T-helper 2 cell treated with Interferon-gamma antibody and Interleukin-4, amounts not matched to agents 100 ng/mL and 5 ng/mL, for 36 hours (primary cell): ENCODE measurements around the gene MAPK8IP3. TPM values are rescaled to one million over a fixed set of nuclear protein-coding genes. Genes with fewer than 3 reads are reported as not detected.

Experiments used
- intact Hi-C: fragments of 100-400 bp; cut with micrococcal nuclease; formaldehyde crosslinking; loops from one replicate; pipeline ENCODE4 v1.15.1; 2023
- total RNA-seq: library from RNA; stranded (reverse); gene quantifications from 2 replicates; pipeline ENCODE4 v1.2.3, GENCODE V29; 2022

MAPK8IP3 gene
- total RNA-seq, 1 donor from 2014 or later: 89.1 TPM

DNA sequence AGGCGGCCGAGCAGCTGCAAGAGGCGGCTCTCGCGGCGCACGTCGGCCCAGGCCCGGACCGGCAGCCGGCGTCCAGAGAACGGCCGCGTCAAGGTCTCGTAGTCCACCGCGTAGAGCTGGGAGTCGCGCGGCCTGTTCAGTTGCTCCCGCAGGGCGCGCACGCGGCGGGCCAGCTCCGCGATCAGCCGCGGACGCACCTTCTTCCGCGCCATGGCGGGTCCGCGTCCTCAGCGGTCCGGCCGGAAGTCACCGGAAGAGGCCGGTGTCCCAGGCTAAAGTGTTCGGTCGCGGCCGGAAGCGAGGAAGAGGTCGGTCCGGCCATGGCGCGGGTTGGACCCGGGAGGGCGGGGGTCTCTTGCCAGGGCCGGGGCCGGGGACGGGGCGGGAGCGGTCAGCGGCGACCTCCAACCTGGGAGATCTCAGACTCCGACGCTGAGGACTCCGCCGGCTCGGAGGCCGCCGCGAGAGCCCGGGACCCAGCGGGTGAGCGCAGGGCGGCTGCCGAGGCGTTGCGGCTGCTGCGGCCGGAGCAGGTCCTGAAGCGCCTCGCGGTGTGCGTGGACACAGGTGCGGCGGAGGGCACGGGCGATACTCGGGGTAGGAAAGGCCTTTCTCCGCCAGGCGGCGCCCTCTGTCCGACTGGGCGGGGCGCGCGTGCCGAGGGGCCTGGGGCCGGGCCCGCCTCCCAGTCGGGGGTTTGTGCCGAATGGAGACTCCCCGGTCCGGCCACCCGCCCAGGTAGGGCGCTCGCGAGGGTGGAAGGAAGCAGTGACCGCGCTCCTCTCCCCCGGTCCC is 67.1 kb downstream of the MAPK8IP3 start, which contains the start of gene MRPS34:
TSS of gene MRPS34 (minus strand) at position 227 of the 795 bp plus-strand sequence. CDS start at position 212, 15 bp downstream.
- intact Hi-C loops: loop anchor here (1.0 to 5.0 kb wide), 4 partner anchors 9 to 353 kb away; partner anchors contain the start of genes MAPK8IP3, NDUFB10, NUBP2 and SPSB3

DNA sequence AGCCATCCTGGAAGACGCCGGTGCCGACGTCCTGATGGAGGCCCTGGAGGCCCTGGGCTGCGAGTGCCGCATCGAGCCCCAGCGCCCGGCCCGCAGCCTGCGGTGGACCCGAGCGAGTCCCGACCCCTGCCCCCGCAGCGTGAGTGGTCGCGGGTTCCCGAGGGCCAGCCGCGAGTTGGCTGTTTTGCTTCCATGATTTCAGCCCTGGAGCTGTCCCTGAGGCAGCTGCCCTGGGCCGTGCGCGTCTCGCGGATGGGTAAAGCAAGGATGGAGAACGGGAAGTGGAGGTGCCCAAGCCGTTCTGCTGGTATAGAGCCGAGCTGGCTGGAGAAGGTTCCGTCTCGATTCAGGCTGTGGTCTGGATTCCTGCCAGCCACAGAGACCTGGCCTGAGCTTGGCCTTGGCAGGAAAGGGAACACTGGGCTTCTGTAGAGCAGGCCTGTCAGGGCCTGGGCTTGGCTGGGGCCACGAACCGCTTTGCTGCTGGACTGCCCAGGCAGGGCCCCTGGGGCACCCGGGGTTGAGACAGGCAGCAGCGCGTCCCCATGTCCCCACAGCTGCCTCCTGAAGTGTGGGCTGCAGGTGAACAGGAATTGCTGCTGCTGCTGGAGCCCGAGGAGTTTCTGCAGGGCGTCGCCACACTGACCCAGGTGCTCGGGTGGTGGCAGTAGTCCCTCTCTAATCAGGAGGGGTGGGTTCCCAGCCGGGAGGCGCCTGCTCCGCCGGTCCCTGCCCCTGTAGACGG is 67.9 kb downstream of the MAPK8IP3 start:
- intact Hi-C loops: loop anchor here (1.0 to 5.0 kb wide), 3 partner anchors 8 to 183 kb away; partner anchors contain the start of genes MAPK8IP3, NDUFB10, NUBP2 and SPSB3

DNA sequence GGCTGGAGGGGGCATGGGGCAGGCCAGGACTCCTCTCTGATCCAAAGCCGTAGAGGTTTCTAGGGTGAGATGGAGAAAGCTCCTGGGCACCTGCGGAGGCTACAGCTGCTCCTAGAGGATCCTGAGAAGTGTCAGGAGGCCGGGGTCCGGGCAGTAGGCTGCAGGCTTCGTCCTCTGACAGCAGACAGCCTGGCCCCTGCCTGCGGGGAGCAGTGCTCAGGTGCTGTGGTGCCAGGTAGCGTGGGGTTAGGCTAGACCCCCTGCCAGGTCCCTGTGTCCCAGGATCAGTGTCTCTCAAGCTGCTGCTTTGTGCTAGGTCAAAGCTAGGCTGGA is 68.4 kb downstream of the MAPK8IP3 start:
- intact Hi-C loops: loop anchor here (5.0 kb wide), 2 partner anchors 67 to 183 kb away; partner anchors contain the start of genes MAPK8IP3 and NDUFB10

DNA sequence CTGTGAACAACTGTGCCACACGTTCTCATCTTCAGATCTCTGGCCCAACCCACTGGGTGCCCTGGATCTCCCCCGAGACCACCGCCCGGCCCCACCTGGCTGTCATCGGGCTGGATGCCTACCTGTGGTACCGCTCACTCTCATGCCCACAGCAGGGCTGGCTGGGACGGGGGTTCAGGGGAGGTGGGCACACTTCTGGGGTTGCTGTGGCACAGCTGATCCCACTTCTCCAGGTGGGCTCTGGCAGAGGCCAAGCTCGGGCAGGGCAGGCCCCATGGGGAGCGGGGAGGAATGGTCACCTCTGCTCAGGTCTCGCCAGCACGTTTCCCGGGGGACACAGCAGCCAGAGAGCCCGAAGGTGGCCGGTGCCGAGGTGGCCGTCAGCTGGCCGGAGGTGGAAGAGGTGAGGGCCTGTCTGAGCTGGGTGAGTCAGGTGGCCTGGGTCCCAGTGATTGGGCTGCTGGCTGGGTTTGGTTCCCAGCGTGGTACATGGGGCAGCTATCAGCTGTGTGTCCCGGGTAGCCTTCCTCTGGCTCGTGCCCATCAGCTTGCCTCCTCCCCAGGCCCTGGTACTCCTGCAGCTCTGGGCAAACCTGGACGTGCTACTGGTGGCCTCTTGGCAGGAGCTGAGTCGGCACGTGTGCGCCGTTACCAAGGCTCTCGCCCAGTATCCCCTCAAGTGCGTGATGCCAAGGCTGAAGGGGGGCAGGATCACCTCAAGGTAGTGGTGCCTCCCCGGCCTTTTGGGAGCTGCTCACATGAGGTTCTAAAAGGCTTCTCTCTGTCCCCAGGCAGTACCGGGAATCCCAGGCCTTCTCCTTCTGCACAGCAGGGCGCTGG is 69.2 kb downstream of the MAPK8IP3 start:
- intact Hi-C loops: no loop called here

DNA sequence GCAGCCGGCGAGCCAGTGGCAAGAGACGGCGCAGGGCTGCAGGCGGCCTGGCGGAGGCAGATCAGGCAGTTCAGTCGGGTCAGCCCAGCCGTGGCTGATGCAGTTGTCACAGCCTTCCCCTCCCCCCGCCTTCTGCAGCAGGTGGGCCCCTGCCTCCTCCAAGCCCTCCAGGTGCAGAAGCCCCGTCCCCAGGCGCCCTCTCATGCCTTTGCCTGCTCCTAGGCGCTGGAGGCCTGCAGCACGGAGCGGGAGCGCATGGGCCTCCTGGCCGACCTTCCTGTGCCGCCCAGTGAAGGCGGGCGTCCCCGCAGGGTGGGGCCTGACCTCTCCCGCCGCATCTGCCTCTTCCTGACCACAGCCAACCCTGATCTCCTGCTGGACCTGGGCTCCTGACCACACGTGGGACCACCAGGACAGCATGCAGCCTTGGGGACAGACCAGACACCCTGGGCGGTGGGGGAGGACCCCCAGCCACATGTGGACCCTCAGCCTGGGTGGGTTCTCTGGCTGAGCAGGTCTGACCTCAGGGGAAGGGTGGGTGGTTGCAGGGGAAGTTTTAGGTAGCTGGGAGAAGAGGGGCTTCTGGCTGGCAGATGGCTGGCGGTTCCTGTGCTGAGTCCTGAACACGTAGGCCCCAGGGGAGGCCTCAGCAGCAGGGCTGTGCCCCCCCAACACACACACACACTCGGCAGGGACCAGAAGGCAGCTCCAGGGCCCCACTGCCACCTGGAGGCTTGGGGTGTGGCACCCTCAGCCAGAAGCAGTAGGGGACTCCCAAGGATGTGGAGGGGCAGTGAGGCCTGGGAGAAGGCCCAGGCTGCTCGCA is 70.1 kb downstream of the MAPK8IP3 start:
- intact Hi-C loops: no loop called here

DNA sequence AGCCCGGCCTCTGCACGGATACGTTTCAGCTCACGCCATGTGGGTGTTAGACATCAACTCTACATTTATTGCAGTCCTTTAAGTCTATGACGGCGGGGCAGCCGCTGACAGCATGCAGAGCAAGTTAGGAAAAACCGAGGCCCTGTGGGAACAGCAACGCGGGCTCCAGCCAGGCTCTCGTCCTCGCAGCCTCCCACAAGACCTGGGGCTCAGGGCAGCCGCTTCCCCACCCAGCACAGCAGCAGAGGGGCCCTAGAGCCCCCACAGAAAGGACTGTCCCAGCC is 70.6 kb downstream of the MAPK8IP3 start:
- intact Hi-C loops: no loop called here

DNA sequence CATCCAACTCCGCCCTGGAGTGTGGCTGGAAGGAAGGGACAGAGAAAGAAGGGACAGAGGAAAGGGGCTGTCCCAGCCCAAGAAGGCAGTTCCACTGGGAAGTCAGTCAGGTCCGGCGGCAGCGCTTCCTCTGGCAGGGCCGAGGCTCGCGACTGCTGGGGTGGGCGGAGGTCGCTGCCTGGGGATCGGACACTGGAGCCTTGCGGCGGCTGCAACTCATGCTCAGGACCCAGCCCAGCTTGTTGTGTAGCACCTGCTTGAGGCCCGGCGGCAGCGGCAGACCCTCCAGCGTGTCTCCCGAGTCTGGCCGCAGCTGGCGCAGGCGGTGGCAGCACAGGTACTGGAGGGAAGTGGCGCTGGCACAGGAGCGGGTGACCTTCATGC is 71.0 kb downstream of the MAPK8IP3 start:
- intact Hi-C loops: no loop called here

DNA sequence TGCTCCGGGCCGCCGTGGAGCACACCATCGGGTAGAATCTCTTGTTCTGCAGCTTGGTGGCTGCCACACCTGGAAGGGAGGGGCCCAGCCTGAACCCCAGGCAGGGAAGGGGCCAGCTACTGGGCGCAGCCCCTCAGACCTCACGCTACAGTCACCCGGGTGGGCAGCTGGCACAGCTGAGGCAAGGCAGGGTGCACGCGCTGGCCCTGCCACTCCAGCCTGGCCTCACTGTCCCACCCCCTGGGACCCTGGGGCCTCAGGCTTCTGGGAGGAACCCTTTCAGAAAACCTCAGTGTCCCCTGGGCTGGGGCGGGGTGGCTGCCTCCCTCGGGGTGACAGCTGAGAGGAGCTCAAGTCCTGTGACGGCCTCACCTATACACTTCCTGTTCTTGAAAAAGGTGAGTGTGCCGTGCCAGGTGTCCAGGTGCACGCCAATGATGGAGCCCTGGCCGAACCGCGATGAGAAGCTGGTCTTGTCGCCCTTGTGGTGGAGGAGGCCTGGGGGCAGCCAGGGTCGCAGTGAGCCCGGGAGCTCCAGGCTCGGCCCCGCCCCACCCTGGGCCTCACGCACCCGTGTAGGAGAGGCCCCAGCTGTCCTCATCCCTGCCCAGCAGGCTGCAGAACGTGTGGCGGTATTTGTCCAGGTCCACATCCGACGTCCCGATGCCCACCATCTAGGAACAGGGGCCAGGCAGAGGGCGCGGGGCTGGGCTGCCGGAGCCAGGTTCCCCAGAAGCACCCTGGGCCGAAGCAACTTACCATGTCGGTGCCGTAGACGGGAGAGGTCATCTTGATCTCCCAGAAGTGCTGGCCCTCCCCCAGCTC is 71.6 kb downstream of the MAPK8IP3 start:
- intact Hi-C loops: no loop called here

DNA sequence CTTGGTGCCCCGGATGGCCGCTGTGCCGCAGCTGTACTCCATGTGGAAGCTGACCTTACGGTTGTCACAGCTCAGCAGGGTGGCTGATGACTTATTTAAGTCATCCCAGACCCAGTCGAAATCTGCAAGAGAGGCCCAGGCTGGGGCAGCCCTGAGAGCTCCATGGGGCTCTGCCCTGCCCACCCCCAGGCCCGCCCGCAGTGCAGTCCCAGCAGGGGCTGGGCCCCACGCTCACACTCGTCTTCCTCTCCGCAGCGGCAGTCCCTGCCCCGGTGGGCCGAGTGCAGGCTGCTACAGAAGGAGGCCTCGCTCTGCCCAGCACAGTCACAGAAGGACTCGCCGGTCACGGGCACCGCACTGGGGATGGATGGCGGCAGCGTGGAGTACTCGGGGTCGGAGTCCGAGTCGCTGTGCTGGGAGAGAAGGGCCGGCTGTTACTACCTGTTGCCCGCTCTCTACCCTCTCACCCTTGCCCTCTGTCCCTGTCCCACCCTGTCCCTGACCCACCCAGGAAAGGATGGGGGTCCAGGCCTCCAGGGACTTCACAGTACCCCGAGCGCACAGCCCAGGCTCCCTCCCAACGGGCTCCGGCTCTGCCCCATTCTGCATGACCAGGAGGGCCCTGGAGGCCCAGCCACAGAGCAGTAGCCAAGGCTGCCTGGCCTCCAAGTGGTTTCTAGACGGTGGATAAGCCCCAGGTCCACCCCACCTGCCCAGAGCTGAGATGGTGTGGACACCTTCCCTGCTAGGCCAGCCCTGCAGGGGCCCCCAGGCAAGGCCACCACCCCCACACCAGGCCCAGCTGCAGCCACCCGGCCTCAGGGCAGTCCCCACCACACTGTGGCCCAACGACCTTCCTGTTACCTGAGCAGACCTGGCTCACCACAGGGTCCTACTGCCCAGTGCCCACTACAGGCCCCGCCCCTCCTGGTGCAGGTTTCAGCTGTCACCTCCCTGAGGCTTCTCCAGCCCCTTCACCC is 72.5 kb downstream of the MAPK8IP3 start:
- intact Hi-C loops: no loop called here

DNA sequence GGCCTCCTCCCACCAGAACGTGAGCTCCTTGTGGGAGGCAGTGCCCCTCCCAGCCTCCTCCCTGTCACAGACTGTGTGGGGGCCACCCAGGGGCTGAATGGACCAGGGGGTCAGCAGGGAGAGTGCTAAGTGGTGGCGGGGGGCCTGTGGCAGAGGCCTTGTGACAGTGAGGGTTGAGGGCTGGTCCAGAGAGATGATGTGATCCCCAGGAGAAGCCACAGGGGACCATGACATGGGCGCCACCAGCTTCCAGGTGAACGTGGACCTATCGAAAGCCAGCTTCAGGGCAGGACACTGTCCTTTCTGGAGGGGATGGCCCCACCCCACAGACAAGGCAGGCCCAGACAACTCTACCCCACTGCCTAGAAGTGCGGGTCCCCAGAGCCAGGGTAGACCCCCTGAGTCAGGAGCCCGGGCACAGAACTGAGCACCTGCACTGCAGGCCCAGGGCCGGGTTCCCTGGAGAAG is 73.3 kb downstream of the MAPK8IP3 start:
- intact Hi-C loops: no loop called here

DNA sequence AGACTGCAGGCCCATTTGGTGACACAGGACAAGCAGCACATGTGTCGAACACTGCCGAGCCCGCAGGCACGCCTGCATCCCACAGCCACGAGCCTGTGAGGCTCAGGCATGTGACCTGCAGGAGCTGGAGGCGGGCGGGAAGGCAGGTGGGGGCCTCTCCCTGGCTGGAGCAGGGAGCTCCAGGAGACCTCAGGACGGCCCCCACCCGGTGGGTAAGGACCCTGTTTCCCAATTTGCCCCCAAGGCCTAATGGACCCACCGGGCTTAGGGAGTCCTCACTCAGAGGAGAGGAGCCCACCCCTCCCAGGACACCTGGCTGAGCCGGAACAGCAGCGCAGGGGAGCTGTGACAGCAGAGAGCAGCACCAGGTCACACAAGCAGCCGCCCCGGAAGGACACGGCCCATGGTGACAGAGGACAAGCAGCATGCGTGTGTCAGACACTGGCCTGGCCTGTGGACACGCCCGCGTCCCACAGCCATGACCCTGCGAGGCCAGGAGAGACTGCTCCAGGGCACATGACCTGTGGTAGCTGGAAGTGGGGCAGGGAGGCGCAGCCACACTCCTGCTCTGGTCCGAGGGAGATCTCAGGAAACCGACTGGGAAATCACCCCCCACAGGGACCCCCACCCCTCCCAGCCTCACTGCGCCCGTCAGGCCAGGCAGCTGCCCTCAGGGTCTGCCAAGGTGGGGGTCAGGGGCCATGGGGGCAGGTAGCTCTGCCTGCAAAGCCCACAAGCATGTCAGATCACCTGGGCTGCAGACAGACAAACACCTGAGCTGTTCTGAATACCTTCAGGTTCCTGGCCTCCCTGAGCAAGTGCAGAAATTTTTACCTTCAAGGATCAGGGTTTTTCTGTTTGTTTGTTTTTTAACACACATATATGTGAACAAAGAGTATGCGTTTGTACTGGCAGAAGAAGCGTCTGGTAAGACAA is 74.0 kb downstream of the MAPK8IP3 start:
- intact Hi-C loops: loop anchor here (5.0 kb wide), 1 partner anchor 168 kb away; the partner anchor contains the start of genes CRAMP1 and IFT140

DNA sequence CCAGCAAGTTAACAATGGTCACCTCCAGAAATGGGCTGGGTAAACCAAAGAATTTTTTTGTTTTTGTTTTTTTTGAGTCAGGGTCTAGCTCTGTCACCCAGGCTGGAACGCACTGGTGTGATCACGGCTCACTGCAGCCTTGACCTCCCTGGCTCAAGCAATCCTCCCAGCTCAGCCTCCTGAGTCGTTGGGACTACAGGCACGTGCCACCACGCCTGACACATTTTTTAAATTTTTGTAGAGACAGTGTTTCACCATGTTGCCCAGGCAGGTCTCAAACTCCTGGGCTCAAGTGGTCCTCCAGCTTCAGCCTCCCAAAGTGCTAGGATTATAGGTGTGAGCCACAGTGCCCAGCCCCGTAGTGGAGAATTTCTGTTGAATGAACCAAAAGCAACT is 74.7 kb downstream of the MAPK8IP3 start:
- intact Hi-C loops: loop anchor here (5.0 kb wide), 1 partner anchor 168 kb away; the partner anchor contains the start of genes CRAMP1 and IFT140

DNA sequence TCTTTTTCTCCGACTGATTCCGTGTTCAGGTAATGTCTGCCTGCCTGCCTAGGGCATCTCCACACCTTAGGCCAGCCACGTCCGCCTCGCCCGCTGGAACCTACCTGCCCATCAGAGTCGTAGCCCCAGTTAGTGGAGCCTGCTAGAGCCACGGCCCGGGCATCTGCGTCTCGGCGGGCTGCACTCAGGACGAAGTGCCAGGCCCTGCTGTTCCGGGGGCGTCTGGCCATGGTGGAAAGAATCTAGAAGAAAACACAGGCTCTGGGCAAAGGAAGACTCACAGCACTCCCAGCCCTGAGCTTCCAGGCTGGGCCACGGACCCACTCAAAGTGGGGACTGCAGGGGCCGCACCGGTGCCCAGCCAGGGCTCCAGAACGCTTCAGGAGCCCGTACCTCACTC is 75.3 kb downstream of the MAPK8IP3 start:
- intact Hi-C loops: loop anchor here (5.0 kb wide), 1 partner anchor 169 kb away; the partner anchor contains the start of genes CRAMP1 and IFT140

DNA sequence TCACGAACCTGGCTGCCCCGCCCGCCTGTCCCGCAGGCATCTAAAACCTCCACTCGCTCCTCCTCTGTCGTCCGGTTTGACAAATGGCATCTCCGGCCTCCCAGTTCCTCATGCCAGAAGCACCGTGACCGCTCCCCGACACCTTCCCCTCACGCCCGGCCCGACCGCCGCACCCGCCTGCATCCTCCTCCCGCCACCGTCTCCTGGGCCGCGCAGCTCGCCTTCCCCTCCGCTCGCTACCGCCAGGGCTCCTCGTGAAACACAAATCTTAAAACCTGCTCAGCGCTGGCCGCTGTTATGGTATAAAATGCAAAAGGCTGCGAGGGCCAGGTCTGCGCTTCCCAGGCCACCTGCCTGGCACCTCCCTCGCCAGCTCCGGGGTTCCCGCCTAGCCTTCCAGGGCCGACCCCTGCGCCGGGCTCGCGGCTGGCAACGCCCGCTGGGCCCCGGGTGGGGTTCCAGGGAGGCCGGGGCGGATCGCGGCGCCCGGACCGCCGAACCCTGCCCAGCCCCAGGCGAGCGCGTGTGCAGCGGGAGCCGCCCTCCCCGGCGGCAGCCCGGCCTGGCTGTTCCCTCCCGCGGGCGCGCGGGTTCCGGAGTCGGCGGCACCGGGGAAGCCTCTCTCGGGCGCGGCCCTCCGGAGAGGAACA is 75.9 kb downstream of the MAPK8IP3 start:
- intact Hi-C loops: loop anchor here (1.0 to 5.0 kb wide), 4 partner anchors 9 to 362 kb away; partner anchors contain the start of genes CRAMP1, HAGH, IFT140 and MRPS34

DNA sequence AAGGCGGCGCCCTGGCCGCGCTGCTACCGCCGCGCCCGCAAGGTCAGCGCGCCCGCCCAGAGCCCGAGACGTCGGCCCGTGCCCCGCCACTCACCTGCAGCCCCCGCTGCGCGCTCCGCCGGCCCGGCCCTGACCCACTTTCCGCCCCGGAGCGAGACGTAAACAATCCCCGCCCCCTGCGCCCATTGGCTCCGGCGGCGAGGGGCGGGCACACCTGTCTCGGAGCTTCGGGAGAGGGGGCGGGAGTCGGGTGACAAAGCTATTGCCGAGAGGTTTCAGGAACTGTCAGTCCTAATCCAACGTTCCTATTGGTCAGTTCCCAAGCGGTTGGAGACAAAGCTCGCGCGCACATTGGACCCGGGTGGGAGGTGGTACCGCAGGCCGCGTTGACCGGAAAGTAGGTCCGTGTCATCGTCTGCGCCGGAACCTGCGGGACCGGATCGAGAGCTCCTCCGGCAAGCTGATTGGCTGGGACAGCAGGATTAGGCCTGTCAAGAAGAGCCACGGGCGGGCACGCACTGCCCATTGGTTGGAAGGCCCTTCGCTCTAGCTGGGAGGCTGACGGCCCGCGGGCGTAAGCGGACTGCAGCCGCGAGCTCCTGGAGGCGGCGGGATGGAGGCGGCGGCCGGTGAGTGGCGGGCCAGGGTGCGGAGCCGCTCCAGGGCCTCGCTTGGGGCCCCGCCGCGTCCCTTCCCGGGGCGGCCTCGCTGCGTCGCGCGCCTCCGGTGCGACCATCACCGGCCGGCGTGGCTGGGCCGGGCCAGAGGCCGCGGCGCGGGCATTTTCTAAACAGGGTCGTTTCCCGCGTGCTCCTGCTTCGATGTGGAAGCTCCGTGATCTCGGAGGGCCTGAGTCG is 76.6 kb downstream of the MAPK8IP3 start, which contains the start of the genes NUBP2 and SPSB3:
TSS of gene NUBP2 (plus strand) at position 553 of the 857 bp plus-strand sequence. CDS start at position 614, 61 bp downstream.
TSS of gene SPSB3 (minus strand) at position 164 of the 857 bp plus-strand sequence. CDS start 1,088 bp downstream, outside the sequence.
- intact Hi-C loops: loop anchor here (1.0 to 5.0 kb wide), 4 partner anchors 9 to 362 kb away; partner anchors contain the start of genes CRAMP1, HAGH, IFT140 and MRPS34
